HG03558 (cell line): Measurements from ENCODE around the gene TNIP1.

Experiments used
- ATAC-seq: cut with Tn5 transposase; IDR thresholded peaks from one replicate; pipeline ENCODE4 v1.9.1; 2021; ENCODE audit warnings: moderate number of reproducible peaks; ENCODE audit not compliant: unreplicated experiment; ENCODE audit errors: extremely low read depth

Gene TNIP1

GRCh38 chr5:151028717-151029116 lies 52.1 kb downstream of the TNIP1 start:
- no peak for ATAC-seq

- ATAC-seq: no peak
Observed at GRCh38 chr5:151027961-151028479, 52.8 kb downstream of the TNIP1 start.

- ATAC-seq: no peak
Observed at GRCh38 chr5:151026679-151027078, 54.2 kb downstream of the TNIP1 start.

- no peak for ATAC-seq
Observed at GRCh38 chr5:151026088-151026487, 54.7 kb downstream of the TNIP1 start.

- no peak for ATAC-seq
Observed at GRCh38 chr5:151025250-151025606, 55.6 kb downstream of the TNIP1 start.

GRCh38 chr5:151024440-151025249 lies 56.2 kb downstream of the TNIP1 start:
- no peak for ATAC-seq

GRCh38 chr5:151023651-151024050 lies 57.2 kb downstream of the TNIP1 start:
- ATAC-seq: no peak

- no peak for ATAC-seq
Observed at GRCh38 chr5:151023047-151023615, 57.7 kb downstream of the TNIP1 start.

GRCh38 chr5:151022511-151023018 lies 58.3 kb downstream of the TNIP1 start:
- no peak for ATAC-seq

GRCh38 chr5:151021746-151022145 lies 59.1 kb downstream of the TNIP1 start:
- ATAC-seq: no peak

- ATAC-seq: peak; percentile 63
Observed at GRCh38 chr5:151020304-151021110, 60.3 kb downstream of the TNIP1 start, which contains the start of gene GPX3. Gene GPX3 (plus strand): TSS chr5:151020591. CDS start chr5:151020655, 64 bp downstream.

GRCh38 chr5:151019331-151019730 lies 61.5 kb downstream of the TNIP1 start:
- ATAC-seq: no peak

GRCh38 chr5:151018846-151019245 lies 62.0 kb downstream of the TNIP1 start:
- ATAC-seq: no peak

GRCh38 chr5:151017897-151018296 lies 62.9 kb downstream of the TNIP1 start:
- no peak for ATAC-seq

GRCh38 chr5:151016700-151017099 lies 64.1 kb downstream of the TNIP1 start:
- ATAC-seq: no peak

- no peak for ATAC-seq
Observed at GRCh38 chr5:151015974-151016587, 64.8 kb downstream of the TNIP1 start.

- no peak for ATAC-seq
Observed at GRCh38 chr5:151014680-151015343, 66.0 kb downstream of the TNIP1 start.

- no peak for ATAC-seq
Observed at GRCh38 chr5:151012862-151013261, 68.0 kb downstream of the TNIP1 start.

- ATAC-seq: no peak
Observed at GRCh38 chr5:151008906-151009305, 71.9 kb downstream of the TNIP1 start.

GRCh38 chr5:151008210-151008491 lies 72.7 kb downstream of the TNIP1 start:
- ATAC-seq: no peak
